ENCODE results near the gene SMOC2.

Gene SMOC2

GRCh38 chr6:168480481-168480880, 39.5 kb downstream of the SMOC2 start:
- no peak for DNase-seq (ENCODE audit: low read depth in 2 of 2)

DNA sequence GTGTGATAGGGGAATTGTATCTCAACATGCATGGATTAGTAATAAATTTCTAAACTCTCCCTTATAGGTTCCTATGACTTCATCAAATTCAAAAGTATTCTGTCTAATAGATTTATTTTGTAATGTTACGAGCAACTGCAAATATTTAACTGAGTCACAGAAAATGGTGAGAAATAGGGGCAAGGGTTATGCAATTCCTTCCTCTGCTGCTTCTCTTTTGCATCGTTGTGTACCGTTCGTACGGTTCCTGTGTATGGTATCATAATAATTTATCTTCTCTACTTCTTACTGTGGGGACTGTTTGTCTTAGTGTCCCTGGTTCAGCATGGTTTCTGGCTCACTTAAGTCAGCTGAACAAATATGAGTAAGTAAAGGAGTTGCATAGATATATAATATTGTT, 44.8 kb downstream of the SMOC2 start:
- no peak for DNase-seq (ENCODE audit: low read depth in 2 of 2)

GRCh38 chr6:168490757-168491156, 49.8 kb downstream of the SMOC2 start:
- no peak for DNase-seq (ENCODE audit: low read depth in 2 of 2)

GRCh38 chr6:168493976-168494375, 53.0 kb downstream of the SMOC2 start:
- DNase-seq (ENCODE audit: low read depth in 2 of 2) = no peak

DNA sequence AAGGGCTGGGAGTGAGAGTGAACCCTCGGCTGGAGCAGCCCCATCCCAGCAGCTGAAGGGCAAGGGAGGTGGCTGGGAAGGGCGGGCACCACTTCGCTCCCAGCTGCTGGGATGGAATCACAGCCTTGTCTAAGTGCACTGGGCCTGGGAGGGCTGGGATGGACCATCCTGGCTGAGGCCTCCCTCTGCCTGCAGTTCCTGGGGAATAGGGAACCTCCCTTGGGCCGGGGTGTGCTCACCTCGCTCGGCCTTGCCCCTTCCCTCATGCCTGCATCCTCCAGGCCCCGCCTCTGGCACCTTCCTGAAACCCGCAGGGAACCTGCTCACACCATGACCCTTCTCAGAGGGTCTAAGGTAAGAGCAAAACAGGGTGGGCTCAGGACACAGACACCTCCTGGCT, 53.7 kb downstream of the SMOC2 start:
- DNase-seq (ENCODE audit: low read depth in 2 of 2) = no peak

DNA sequence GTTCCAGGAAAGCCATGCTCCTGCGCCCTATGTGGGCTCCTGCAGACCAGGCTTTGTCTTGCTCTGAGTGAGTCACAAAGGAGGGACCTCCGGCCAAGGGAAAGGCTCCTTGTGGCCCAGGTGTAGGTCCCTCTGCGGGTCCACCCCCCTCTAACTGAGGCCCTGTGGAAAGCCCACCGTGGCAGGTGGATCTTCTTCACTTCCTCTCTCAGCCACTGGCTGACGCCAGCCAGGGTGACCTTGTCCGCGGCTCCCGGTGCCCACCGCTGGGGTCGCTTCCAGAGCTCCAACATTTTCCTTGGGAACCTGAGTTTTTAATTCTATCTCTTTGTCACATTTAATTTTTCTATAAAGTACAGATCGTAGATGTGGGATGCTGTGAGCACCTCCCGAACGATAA, 54.1 kb downstream of the SMOC2 start:
- DNase-seq (ENCODE audit: low read depth in 2 of 2) = no peak

DNA sequence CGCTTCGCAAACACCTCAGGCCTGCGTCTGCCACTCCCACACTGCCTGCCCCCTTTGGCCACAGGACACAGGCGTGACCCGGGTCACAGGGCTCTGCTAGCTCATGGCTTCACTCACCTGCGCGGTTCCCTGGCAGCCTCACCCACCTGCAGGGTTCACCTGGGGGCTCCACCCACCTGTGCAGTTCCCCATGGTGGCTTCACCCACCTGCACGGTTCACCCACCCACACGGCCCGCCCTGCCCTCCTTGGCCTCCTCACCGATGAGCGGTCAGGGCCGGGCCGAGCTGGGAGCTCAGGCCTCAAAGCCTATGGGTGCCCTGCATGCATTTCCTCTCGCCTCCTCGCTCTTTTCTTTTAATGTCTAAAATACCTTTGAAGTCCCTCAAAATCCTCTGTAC, 54.7 kb downstream of the SMOC2 start:
- no peak for DNase-seq (ENCODE audit: low read depth in 2 of 2)

DNA sequence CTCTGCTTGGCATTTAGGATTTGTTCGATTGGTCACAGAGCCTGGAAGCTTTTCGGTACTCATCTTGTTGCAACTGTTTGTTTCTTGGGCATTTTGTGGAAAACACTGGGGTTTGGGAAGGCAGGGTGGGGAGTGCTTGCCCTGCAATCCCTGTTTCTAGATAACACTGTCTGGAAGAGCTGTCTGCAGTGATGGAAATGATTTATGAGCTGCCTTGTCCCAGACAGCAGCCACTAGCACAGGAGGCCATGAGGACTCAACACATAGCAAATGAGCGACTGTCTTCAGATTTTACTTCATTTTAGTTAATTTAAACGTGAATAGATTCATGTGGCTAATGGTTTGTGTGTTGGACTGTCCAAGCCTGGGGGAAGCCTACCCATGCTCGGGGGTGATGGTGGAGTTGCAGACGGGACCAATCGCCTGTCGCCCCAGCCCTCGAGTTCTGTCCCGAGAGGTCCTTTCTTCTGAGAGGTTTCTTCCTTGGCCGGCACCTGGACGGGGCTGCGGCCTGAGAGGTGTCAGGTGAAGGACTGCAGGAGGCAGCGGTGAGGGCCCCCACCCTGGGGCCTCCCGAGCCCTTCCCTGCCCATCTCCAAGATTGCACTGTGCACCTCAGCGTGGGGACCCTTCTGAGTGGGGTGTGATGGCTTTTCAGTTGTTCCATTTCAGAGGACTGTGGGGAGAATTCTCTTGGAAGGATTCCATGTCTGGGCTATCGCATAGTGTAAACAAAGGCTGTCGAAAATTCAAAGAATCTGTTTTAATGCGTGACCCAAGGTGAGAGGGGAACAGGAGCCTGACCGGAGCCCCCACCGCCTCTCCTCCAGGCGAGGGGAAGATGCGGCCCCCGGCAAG, 55.4 kb downstream of the SMOC2 start:
- DNase-seq (ENCODE audit: low read depth in 2 of 2) = no peak

- DNase-seq (ENCODE audit: low read depth in 2 of 2) = no peak
Measured at GRCh38 chr6:168496997-168497331, 56.0 kb downstream of the SMOC2 start.

GRCh38 chr6:168497381-168497780, 56.4 kb downstream of the SMOC2 start:
- DNase-seq (ENCODE audit: low read depth in 2 of 2) = no peak

- no peak for DNase-seq (ENCODE audit: low read depth in 2 of 2)
Measured at GRCh38 chr6:168498161-168498843, 57.3 kb downstream of the SMOC2 start.

DNA sequence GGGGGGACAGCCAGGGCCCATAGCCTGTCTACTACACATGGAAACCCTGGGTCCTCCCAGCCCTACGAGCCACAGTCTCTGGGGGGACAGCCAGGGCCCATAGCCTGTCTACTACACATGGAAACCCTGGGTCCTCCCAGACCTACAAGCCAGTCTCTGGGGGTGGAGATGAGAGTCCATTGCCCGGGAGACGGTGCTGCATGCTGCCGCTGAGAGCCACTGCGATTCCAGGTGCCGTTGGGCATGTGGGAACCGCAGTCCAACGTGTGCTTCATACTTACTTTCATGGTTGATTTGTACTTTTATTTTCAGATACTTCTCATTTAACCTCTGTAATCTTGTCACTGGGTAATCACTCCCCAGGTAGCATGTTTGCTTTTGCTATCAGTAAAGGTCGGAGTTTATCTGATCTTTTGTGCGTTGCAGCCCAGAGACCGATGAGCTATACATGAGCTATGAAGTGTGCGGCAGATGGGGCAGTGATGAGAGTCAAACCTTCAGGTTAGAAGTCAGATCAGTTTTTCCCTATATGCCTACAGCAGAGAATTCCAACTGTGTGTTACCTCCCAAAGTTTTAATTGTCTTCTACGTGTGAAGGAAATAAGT, 58.2 kb downstream of the SMOC2 start:
- DNase-seq (ENCODE audit: low read depth in 2 of 2) = no peak

- DNase-seq (ENCODE audit: low read depth in 2 of 2) = no peak
Measured at GRCh38 chr6:168500519-168500918, 59.5 kb downstream of the SMOC2 start.

GRCh38 chr6:168501561-168501960, 60.6 kb downstream of the SMOC2 start:
- no peak for DNase-seq (ENCODE audit: low read depth in 2 of 2)

GRCh38 chr6:168504366-168504765, 63.4 kb downstream of the SMOC2 start:
- no peak for DNase-seq (ENCODE audit: low read depth in 2 of 2)

DNA sequence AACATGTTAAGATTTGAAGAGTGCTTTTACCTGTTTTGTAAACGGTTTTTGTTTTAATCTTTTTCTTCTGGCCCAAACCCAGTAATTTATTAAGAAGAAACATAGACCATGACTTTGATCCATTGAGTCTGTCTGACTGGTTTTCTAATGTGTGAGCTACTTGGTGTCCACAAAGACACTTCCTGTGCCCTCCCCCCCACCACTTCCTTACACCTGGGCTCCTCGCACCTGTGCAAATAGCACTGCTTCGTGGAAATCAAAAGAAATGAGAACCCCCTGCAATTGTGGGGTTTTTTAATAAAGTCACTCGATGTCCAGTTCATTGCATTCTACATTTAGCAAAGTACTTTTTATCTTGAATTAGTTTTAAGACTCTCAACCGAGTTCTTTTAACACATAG, 65.5 kb downstream of the SMOC2 start:
- no peak for DNase-seq (ENCODE audit: low read depth in 2 of 2)

GRCh38 chr6:168507297-168507696, 66.3 kb downstream of the SMOC2 start:
- no peak for DNase-seq (ENCODE audit: low read depth in 2 of 2)

GRCh38 chr6:168507730-168508129, 66.7 kb downstream of the SMOC2 start:
- DNase-seq (ENCODE audit: low read depth in 2 of 2) = no peak

- DNase-seq (ENCODE audit: low read depth in 2 of 2) = no peak
Measured at GRCh38 chr6:168508903-168509302, 67.9 kb downstream of the SMOC2 start.

DNA sequence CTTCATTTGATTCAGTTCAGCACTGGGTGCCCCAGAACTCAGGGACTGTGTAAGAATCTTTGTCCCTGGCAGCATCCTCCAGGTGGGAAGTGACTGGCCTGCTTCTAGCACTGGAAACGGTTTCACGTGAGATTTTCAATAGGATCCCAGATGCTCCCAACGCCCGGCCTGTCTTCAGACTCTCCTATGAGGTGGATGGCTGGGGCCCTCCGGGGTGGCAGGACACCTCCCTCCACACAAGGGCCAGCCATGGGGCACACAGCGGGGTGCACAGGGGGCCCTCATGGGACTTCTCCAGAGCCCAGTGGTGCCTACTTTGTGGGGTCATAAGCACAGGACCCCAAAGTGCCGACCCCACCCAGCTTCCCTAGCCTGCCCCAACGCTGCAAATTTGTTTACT, 72.8 kb downstream of the SMOC2 start:
- no peak for DNase-seq (ENCODE audit: low read depth in 2 of 2)

GRCh38 chr6:168514216-168514615, 73.2 kb downstream of the SMOC2 start:
- DNase-seq (ENCODE audit: low read depth in 2 of 2) = no peak

- no peak for DNase-seq (ENCODE audit: low read depth in 2 of 2)
Measured at GRCh38 chr6:168515376-168515775, 74.4 kb downstream of the SMOC2 start.

All from stimulated activated CD8-positive, alpha-beta memory T cell treated with anti-CD3 and anti-CD28 coated beads, Interleukin-2, amount 100 ng/mL, for 1 hour (primary cell).